Thyroid gland (tissue), 4 donors: ENCODE data around the gene SASH3.

ENCODE experiments used
- CTCF ChIP-seq, 6 experiments: fragments of 200-600 bp in 3 of 6; fragments of 450-650 bp in 3 of 6; sonication (generic) in 3 of 6; IDR thresholded peaks; one replicate each; pipeline ENCODE4 v1.5.1; 2016 to 2019; ENCODE audit warnings: antibody characterized with exemption in 6 of 6, mild to moderate bottlenecking in 2 of 6, inconsistent platforms in 1 of 6, moderate library complexity in 1 of 6
- POLR2A ChIP-seq, 2 donors: fragments of 450-650 bp; IDR thresholded peaks; one replicate each; pipeline ENCODE4 v1.6.1; 2017; ENCODE audit warnings: antibody characterized with exemption in 2 of 2, mild to moderate bottlenecking in 2 of 2, moderate library complexity in 1 of 2

DNA sequence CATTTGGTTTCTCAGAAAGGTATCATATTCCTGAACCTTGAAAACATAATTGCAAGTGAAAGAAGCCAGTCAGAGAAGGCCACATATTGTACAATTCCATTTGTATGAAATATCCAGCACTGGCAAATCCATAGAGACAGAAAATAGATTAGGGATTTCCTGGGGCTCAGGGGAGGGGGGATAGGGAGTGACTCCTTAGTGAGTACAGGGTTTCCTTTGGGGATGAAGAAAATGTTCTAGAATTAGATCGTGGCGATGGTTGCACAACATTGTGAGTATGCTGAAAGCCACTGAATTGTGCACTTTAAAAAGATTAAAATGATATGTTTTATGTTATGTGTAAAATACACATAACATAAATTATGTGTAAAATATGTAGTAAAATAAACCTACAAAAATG lies 30.7 kb upstream of the SASH3 start:
- no peak for TF ChIP-seq CTCF (IDR thresholded peaks at IDR 0.05)
- no peak for TF ChIP-seq POLR2A (IDR thresholded peaks at IDR 0.05)
